H1 (cell line): Measurements from ENCODE around the gene FMNL2. TPM values are rescaled to one million over a fixed set of nuclear protein-coding genes. Genes with fewer than 3 reads are reported as not detected.

Experiments used
- BRCA1 ChIP-seq: IDR thresholded peaks from 2 replicates; pipeline ENCODE4 v1.6.1; 2012; ENCODE audit warnings: low read depth, low read length, improper control_type of control experiment
- CBX8 ChIP-seq: fragments of 300-800, 300-1000 bp; sonication (generic); IDR thresholded peaks from 2 replicates; pipeline ENCODE4 v1.7.1; 2016; ENCODE audit warnings: low read depth, low read length, borderline replicate concordance
- CHD7 ChIP-seq: fragments of 300-600 bp; sonication (generic); IDR thresholded peaks from 2 replicates; pipeline ENCODE4 v1.7.1; 2012; ENCODE audit warnings: low read length, moderate library complexity, mild to moderate bottlenecking, inconsistent platforms; ENCODE audit not compliant: insufficient replicate concordance
- EGR1 ChIP-seq: IDR thresholded peaks from 2 replicates; pipeline ENCODE4 v1.6.1; 2011; ENCODE audit warnings: low read depth, low read length, borderline replicate concordance
- EP300 ChIP-seq, 2 experiments: IDR thresholded peaks; 1 replicate in 1 of 2; 2 replicates in 1 of 2; pipeline ENCODE4 v1.6.1; 2011 to 2012; ENCODE audit warnings: low read depth in 2 of 2, low read length in 2 of 2, mild to moderate bottlenecking in 2 of 2, borderline replicate concordance in 1 of 2, inconsistent platforms in 1 of 2, moderate library complexity in 1 of 2
- FOSL1 ChIP-seq: IDR thresholded peaks from 2 replicates; pipeline ENCODE4 v1.6.1; 2011; ENCODE audit warnings: mild to moderate bottlenecking, low read depth, low read length, moderate library complexity; ENCODE audit not compliant: insufficient read depth
- JUN ChIP-seq: IDR thresholded peaks from 2 replicates; pipeline ENCODE4 v1.6.1; 2011; ENCODE audit warnings: low read depth, mild to moderate bottlenecking, improper control_type of control experiment, low read length
- KDM1A ChIP-seq: fragments of 200-600, 300-600 bp; sonication (generic); IDR thresholded peaks from 2 replicates; pipeline ENCODE4 v1.7.1; 2016; ENCODE audit warnings: mild to moderate bottlenecking, low read length, borderline replicate concordance
- SP1 ChIP-seq: IDR thresholded peaks from 2 replicates; pipeline ENCODE4 v1.6.1; 2011; ENCODE audit warnings: low read depth, low read length
- TAF1 ChIP-seq: IDR thresholded peaks from 2 replicates; pipeline ENCODE4 v1.6.1; 2011; ENCODE audit warnings: mild to moderate bottlenecking, low read depth, low read length
- USF2 ChIP-seq: IDR thresholded peaks from 2 replicates; pipeline ENCODE4 v1.6.1; 2011; ENCODE audit warnings: low read length, improper control_type of control experiment
- polyA plus RNA-seq, 7 experiments: library from polyadenylated mRNA; depleted of rRNA in 3 of 7; stranded (reverse) in 5 of 7; unstranded in 2 of 7; fragments of >200 nt in 5 of 7; fragments of 200-250 nt in 2 of 7; gene quantifications; 1 replicate in 5 of 7; 2 replicates in 1 of 7; 4 replicates in 1 of 7; pipeline versions ENCODE4 v1.2.1 to v1.2.3, GENCODE V29; 2011 to 2013; ENCODE audit warnings: missing spikeins in 2 of 7, mixed read lengths in 2 of 7
- total RNA-seq: library from RNA; stranded (reverse); fragmentation: NEBNext Ultra II Directional; extraction: Animal tissue kit (Norgen Biotek cat#: 25700); gene quantifications from 2 replicates; pipeline ENCODE4 v1.2.1, GENCODE V29; 2021

FMNL2 gene
- total and polyA plus RNA-seq, 2 of the 8 experiments (the other 6 are each of a cell fraction or from before 2014, with no cell fraction given): 15.5 to 45.1 TPM

GRCh38 chr2:152489364-152489763 is 154.4 kb downstream of the FMNL2 start (continued):
- TF ChIP-seq CHD7 (no peak), JUN (no peak), USF2 (no peak), KDM1A (no peak), FOSL1 (no peak), TAF1 (no peak), EP300 (IDR thresholded peaks at IDR 0.05; ENCODE audit: borderline replicate concordance in 1 of 2, low read depth in 2 of 2, low read length in 2 of 2) (no peak), CBX8 (no peak), EGR1 (no peak), SP1 (no peak), BRCA1 (no peak)
- TF ChIP-seq, all 59 proteins: peak for 0
